Astrocyte (in vitro differentiated cells and primary cell): ENCODE measurements around the gene LTB4R. TPM values are rescaled to one million over a fixed set of nuclear protein-coding genes. Genes with fewer than 3 reads are reported as not detected.

Experiments used
- DNase-seq: peaks from one replicate; pipeline ENCODE4 v3.0.0-alpha.2; 2010; ENCODE audit warnings: low read depth
- FAIRE-seq: peaks from 2 replicates; lab custom pipeline; 2011; peaks lifted over from hg19 to GRCh38; lab: Jason Lieb, UNC
- H2AFZ ChIP-seq: 2 replicates; pipeline ENCODE4 v1.6.0; 2012; ENCODE audit warnings: low read depth, low read length, inconsistent platforms
- H3K27ac ChIP-seq: 2 replicates; pipeline ENCODE4 v1.5.1; 2011; ENCODE audit warnings: low read depth, low read length, inconsistent platforms
- H3K27me3 ChIP-seq: 2 replicates; pipeline ENCODE4 v1.6.0; 2011; ENCODE audit warnings: low read length, inconsistent platforms; ENCODE audit not compliant: insufficient read depth
- H3K36me3 ChIP-seq: 2 replicates; pipeline ENCODE4 v1.5.1; 2011; ENCODE audit warnings: low read length, inconsistent platforms; ENCODE audit not compliant: insufficient read depth
- H3K4me1 ChIP-seq: 2 replicates; pipeline ENCODE4 v1.5.1; 2011; ENCODE audit warnings: low read length, inconsistent platforms; ENCODE audit not compliant: insufficient read depth
- H3K4me2 ChIP-seq: 2 replicates; pipeline ENCODE4 v1.6.0; 2012; ENCODE audit warnings: low read length, inconsistent platforms
- H3K4me3 ChIP-seq: 2 replicates; pipeline ENCODE4 v1.5.1; 2011; ENCODE audit warnings: low read depth, mild to moderate bottlenecking, low read length, inconsistent platforms; ENCODE audit not compliant: insufficient read depth
- H3K79me2 ChIP-seq: 2 replicates; pipeline ENCODE4 v1.6.0; 2012; ENCODE audit warnings: mild to moderate bottlenecking, low read length, inconsistent platforms; ENCODE audit not compliant: insufficient read depth
- H3K9ac ChIP-seq: 2 replicates; pipeline ENCODE4 v1.6.0; 2012; ENCODE audit warnings: mild to moderate bottlenecking, low read length, inconsistent platforms
- H3K9me3 ChIP-seq: 2 replicates; pipeline ENCODE4 v1.5.1; 2012; ENCODE audit warnings: low read depth, mild to moderate bottlenecking, low read length, inconsistent platforms; ENCODE audit not compliant: insufficient read depth
- H4K20me1 ChIP-seq: 2 replicates; pipeline ENCODE4 v1.6.0; 2012; ENCODE audit warnings: low read length, inconsistent platforms; ENCODE audit not compliant: insufficient read depth
- H3K27ac Mint-ChIP-seq: one replicate; pipeline ENCODE4 v1.8.0; 2021; ENCODE audit warnings: mild to moderate bottlenecking, mixed read lengths; ENCODE audit not compliant: unreplicated experiment
- H3K27me3 Mint-ChIP-seq: one replicate; pipeline ENCODE4 v1.8.0; 2021; ENCODE audit warnings: low read depth, mixed read lengths; ENCODE audit not compliant: unreplicated experiment
- H3K36me3 Mint-ChIP-seq: one replicate; pipeline ENCODE4 v1.8.0; 2021; ENCODE audit warnings: low read depth, mixed read lengths; ENCODE audit not compliant: unreplicated experiment
- H3K4me1 Mint-ChIP-seq: one replicate; pipeline ENCODE4 v1.8.0; 2021; ENCODE audit warnings: low read depth, mixed read lengths; ENCODE audit not compliant: unreplicated experiment
- H3K4me3 Mint-ChIP-seq: one replicate; pipeline ENCODE4 v1.8.0; 2021; ENCODE audit warnings: mild to moderate bottlenecking, moderate library complexity, mixed read lengths; ENCODE audit not compliant: unreplicated experiment
- H3K9me3 Mint-ChIP-seq: one replicate; pipeline ENCODE4 v1.8.0; 2021; ENCODE audit warnings: mild to moderate bottlenecking, mixed read lengths; ENCODE audit not compliant: unreplicated experiment
- CTCF ChIP-seq: IDR thresholded peaks from 2 replicates; pipeline ENCODE4 v1.5.1; 2011; ENCODE audit warnings: low read depth, mild to moderate bottlenecking, inconsistent platforms, low read length, moderate library complexity; ENCODE audit not compliant: insufficient read depth
- EZH2 ChIP-seq: IDR thresholded peaks from 2 replicates; pipeline ENCODE4 v1.6.1; 2012; ENCODE audit warnings: mild to moderate bottlenecking, low read length, inconsistent platforms; ENCODE audit not compliant: insufficient read depth
- total RNA-seq: library from RNA; stranded (reverse); gene quantifications from 2 replicates; pipeline ENCODE4 v1.2.1, GENCODE V29; 2021

The LTB4R gene
- total RNA-seq, 1 donor from 2014 or later, result 5.5 TPM

- H3K9me3 Mint-ChIP-seq, result no peaks in the 10 kb centered on the region
- peak overlapping the region; percentile 90 for H3K27ac ChIP-seq
- H3K27ac Mint-ChIP-seq, result peak overlapping the region; percentile 93
Observed at GRCh38 chr14:24365600-24366412, 54.5 kb downstream of the LTB4R start.

GRCh38 chr14:24366413-24366720 is 55.1 kb downstream of the LTB4R start:
- peaks cover 8% of the 10 kb centered on the region for H3K27me3 Mint-ChIP-seq
- Histone ChIP-seq H3K27ac (peak overlapping the region; percentile 90), H4K20me1 (peaks cover 4% of the 10 kb centered on the region), H3K9me3 (no peaks in the 10 kb centered on the region), H3K4me2 (peak overlapping the region; percentile 100), H3K4me3 (peak overlapping the region; percentile 37), H2AFZ (peak overlapping the region; percentile 53), H3K9ac (peak overlapping the region; percentile 80), H3K79me2 (no peaks in the 10 kb centered on the region), H3K4me1 (peaks cover 21% of the 10 kb centered on the region), H3K36me3 (no peaks in the 10 kb centered on the region), H3K27me3 (no peaks in the 10 kb centered on the region)
- H3K9me3 Mint-ChIP-seq, result no peaks in the 10 kb centered on the region
- TF ChIP-seq EZH2 (no peak), CTCF (no peak)
- FAIRE-seq, result no peak
- H3K4me3 Mint-ChIP-seq, result peak overlapping the region; percentile 80
- H3K4me1 Mint-ChIP-seq, result peaks cover 21% of the 10 kb centered on the region
- H3K27ac Mint-ChIP-seq, result peak overlapping the region; percentile 93
- no peak for DNase-seq
- no peaks in the 10 kb centered on the region for H3K36me3 Mint-ChIP-seq

More at GRCh38 chr14:24365600-24366412, 54.5 kb downstream of the LTB4R start:
- Histone ChIP-seq H3K4me3 (peak overlapping the region; percentile 32), H3K36me3 (no peaks in the 10 kb centered on the region), H3K79me2 (no peaks in the 10 kb centered on the region), H2AFZ (peak overlapping the region; percentile 53), H3K9me3 (no peaks in the 10 kb centered on the region), H3K4me1 (peaks cover 21% of the 10 kb centered on the region), H3K27me3 (no peaks in the 10 kb centered on the region), H3K9ac (peak overlapping the region; percentile 80), H4K20me1 (no peaks in the 10 kb centered on the region), H3K4me2 (peak overlapping the region; percentile 100)
- no peak for FAIRE-seq
- DNase-seq, result peak; percentile 84
- Mint-ChIP-seq H3K27me3 (peaks cover 13% of the 10 kb centered on the region), H3K4me3 (peak overlapping the region; percentile 80), H3K36me3 (no peaks in the 10 kb centered on the region), H3K4me1 (peaks cover 16% of the 10 kb centered on the region)
- TF ChIP-seq EZH2 (no peak), CTCF (peak; percentile 62)
